H1 (cell line): Measurements from ENCODE around the gene ZFP36L1. TPM values are rescaled to one million over a fixed set of nuclear protein-coding genes. Genes with fewer than 3 reads are reported as not detected.

Experiments used
- CTBP2 ChIP-seq: IDR thresholded peaks from 2 replicates; pipeline ENCODE4 v1.7.0; 2011; ENCODE audit warnings: borderline replicate concordance, mild to moderate bottlenecking, moderate library complexity, mixed read lengths, low read length; ENCODE audit not compliant: insufficient read depth, insufficient read length
- GTF2F1 ChIP-seq: IDR thresholded peaks from 2 replicates; pipeline ENCODE4 v1.6.1; 2012; ENCODE audit warnings: low read depth, low read length, improper control_type of control experiment, borderline replicate concordance
- HDAC2 ChIP-seq, 2 experiments: fragments of 300-600 bp in 1 of 2; sonication (generic) in 1 of 2; IDR thresholded peaks; 2 replicates each; pipeline ENCODE4 v1.6.1; 2011 to 2012; ENCODE audit warnings: low read depth in 2 of 2, low read length in 2 of 2, mild to moderate bottlenecking in 2 of 2, moderate library complexity in 2 of 2, borderline replicate concordance in 1 of 2, inconsistent platforms in 1 of 2
- MAX ChIP-seq: IDR thresholded peaks from 2 replicates; pipeline ENCODE4 v1.6.1; 2012; ENCODE audit warnings: inconsistent platforms
- NRF1 ChIP-seq: IDR thresholded peaks from 2 replicates; pipeline ENCODE4 v1.6.1; 2011; ENCODE audit warnings: mild to moderate bottlenecking, low read depth, low read length, improper control_type of control experiment
- PHF8 ChIP-seq: fragments of 200-600 bp; sonication (generic); conservative IDR thresholded peaks from 2 replicates; pipeline ENCODE4 v1.7.1; 2012; ENCODE audit warnings: low read depth, mild to moderate bottlenecking, inconsistent platforms, low read length, moderate library complexity
- POU5F1 ChIP-seq: IDR thresholded peaks from 2 replicates; pipeline ENCODE4 v1.6.1; 2011; ENCODE audit warnings: low read depth, mild to moderate bottlenecking, low read length, moderate library complexity
- RAD21 ChIP-seq, 2 experiments: IDR thresholded peaks in 1 of 2; conservative IDR thresholded peaks in 1 of 2; 2 replicates each; pipeline ENCODE4 v1.6.1; 2011; ENCODE audit warnings: low read depth in 2 of 2, low read length in 2 of 2, improper control_type of control experiment in 1 of 2, inconsistent platforms in 1 of 2, mild to moderate bottlenecking in 1 of 2, moderate library complexity in 1 of 2
- SP1 ChIP-seq: IDR thresholded peaks from 2 replicates; pipeline ENCODE4 v1.6.1; 2011; ENCODE audit warnings: low read depth, low read length
- SUZ12 ChIP-seq: fragments of 200-600 bp; sonication (generic); IDR thresholded peaks from 2 replicates; pipeline ENCODE4 v1.6.1; 2012; ENCODE audit warnings: mild to moderate bottlenecking, inconsistent platforms, low read length, moderate library complexity, mixed read lengths
- polyA plus RNA-seq, 7 experiments: library from polyadenylated mRNA; depleted of rRNA in 3 of 7; stranded (reverse) in 5 of 7; unstranded in 2 of 7; fragments of >200 nt in 5 of 7; fragments of 200-250 nt in 2 of 7; gene quantifications; 1 replicate in 5 of 7; 2 replicates in 1 of 7; 4 replicates in 1 of 7; pipeline versions ENCODE4 v1.2.1 to v1.2.3, GENCODE V29; 2011 to 2013; ENCODE audit warnings: missing spikeins in 2 of 7, mixed read lengths in 2 of 7
- total RNA-seq: library from RNA; stranded (reverse); fragmentation: NEBNext Ultra II Directional; extraction: Animal tissue kit (Norgen Biotek cat#: 25700); gene quantifications from 2 replicates; pipeline ENCODE4 v1.2.1, GENCODE V29; 2021

The ZFP36L1 gene
- total and polyA plus RNA-seq, 2 of the 8 experiments (the other 6 are each of a cell fraction or from before 2014, with no cell fraction given): 80.4 to 132 TPM

- TF ChIP-seq GTF2F1: no peak
- TF ChIP-seq PHF8: no peak; the same call in 1 of the 2 replicates
- peak in 1 of 2 experiments; percentile 17; a peak in 1 of 4 replicates for TF ChIP-seq RAD21 (IDR thresholded peaks at IDR 0.05 in 1 of 2, conservative IDR thresholded peaks at IDR 0.05 in 1 of 2; ENCODE audit: low read depth in 2 of 2, low read length in 2 of 2)
- TF ChIP-seq MAX: 0 out of 2 replicates have a peak, but pooled peaks have one; percentile 6
- no peak for TF ChIP-seq NRF1
- peak; percentile 67 to 76; a peak in 2 of 4 replicates for TF ChIP-seq HDAC2 (IDR thresholded peaks at IDR 0.05; ENCODE audit: borderline replicate concordance in 1 of 2, low read depth in 2 of 2, low read length in 2 of 2)
- no peak for TF ChIP-seq SUZ12
- TF ChIP-seq CTBP2: no peak
- peak; percentile 29; the same call in 1 of the 2 replicates for TF ChIP-seq SP1
- TF ChIP-seq POU5F1: 0 out of 2 replicates have a peak, but pooled peaks have one; percentile 35
Measured at GRCh38 chr14:68791078-68791901, 1.6 kb downstream of the ZFP36L1 start (continued).
